K562 (cell line): ENCODE data around the gene STX17. TPM values are rescaled to one million over a fixed set of nuclear protein-coding genes. Genes with fewer than 3 reads are reported as not detected.

Experiments
- ATAC-seq: fragments of 200-7000 bp; cut with Tn5 transposase; 3 replicates; pipeline ENCODE4 v1.9.1; 2020; ENCODE audit warnings: moderate library complexity
- BruUV-seq: library from RNA; stranded (reverse); fragments of 400-500 nt; replicated peaks from 2 replicates; lab custom pipeline; 2021; lab: Mats Ljungman, UMichigan
- CTCF ChIA-PET: fragments of 300-600 bp; formaldehyde crosslinking; extraction: SDS; loops from one replicate; lab custom pipeline; 2021; ENCODE audit warnings: low intra/inter-chr PET ratio; lab: Yijun Ruan, JAX
- POLR2A ChIA-PET: fragments of 300-600, 350-650 bp; sonication (Branson Sonifier 250); formaldehyde crosslinking; extraction: SDS; loops from one replicate; lab custom pipeline; 2021; ENCODE audit warnings: antibody characterized with exemption, inconsistent platforms; lab: Yijun Ruan, JAX
- DNase-seq, 4 experiments: peaks; one replicate each; pipeline versions ENCODE4 v3.0.0 to v3.0.0-alpha.2; 2011 to 2018; ENCODE audit warnings: low spot score in 3 of 4, mixed read lengths in 3 of 4; ENCODE audit errors: extremely low read depth in 1 of 4
- FAIRE-seq: peaks from 2 replicates; lab custom pipeline; 2011; peaks lifted over from hg19 to GRCh38; lab: Jason Lieb, UNC
- H2AFZ ChIP-seq: 2 replicates; pipeline ENCODE4 v1.6.0; 2011; ENCODE audit warnings: low read depth, low read length, control low read depth, inconsistent platforms
- H3K27ac ChIP-seq: fragments of 200-600 bp; 3 replicates; pipeline ENCODE4 v1.8.0; 2011; ENCODE audit warnings: low read depth, mild to moderate bottlenecking, control low read depth, inconsistent platforms, low read length, moderate library complexity, mixed read lengths; ENCODE audit errors: extremely low read depth
- H3K27me3 ChIP-seq, 2 experiments: fragments of 300-600 bp in 1 of 2; 2 replicates in 1 of 2; 3 replicates in 1 of 2; pipeline versions ENCODE4 v1.6.0 to v1.8.0; 2011; ENCODE audit warnings: inconsistent platforms in 2 of 2, low read length in 2 of 2, mild to moderate bottlenecking in 1 of 2, mixed read lengths in 1 of 2, moderate library complexity in 1 of 2; ENCODE audit not compliant: control insufficient read depth in 2 of 2, insufficient read depth in 2 of 2
- H3K36me3 ChIP-seq: fragments of 300-600 bp; 3 replicates; pipeline ENCODE4 v1.8.0; 2011; ENCODE audit warnings: mild to moderate bottlenecking, low read length, inconsistent platforms; ENCODE audit not compliant: control insufficient read depth, insufficient read depth
- H3K4me1 ChIP-seq, 2 experiments: fragments of 200-600 bp in 1 of 2; replicated peaks in 1 of 2; 2 replicates in 1 of 2; 3 replicates in 1 of 2; pipeline versions ENCODE4 v1.5.1 to v1.8.0; 2011; ENCODE audit warnings: inconsistent platforms in 2 of 2, low read length in 2 of 2, mild to moderate bottlenecking in 1 of 2, mixed read lengths in 1 of 2, moderate library complexity in 1 of 2; ENCODE audit not compliant: control insufficient read depth in 2 of 2, insufficient read depth in 2 of 2
- H3K4me2 ChIP-seq: 2 replicates; pipeline ENCODE4 v1.6.1; 2011; ENCODE audit warnings: low read length, control low read depth, inconsistent platforms, mixed read lengths; ENCODE audit not compliant: insufficient read depth
- H3K4me3 ChIP-seq: fragments of 200-600 bp; sonication (generic), shearing (Covaris generic); 2 replicates; pipeline ENCODE4 v1.5.1; 2016; ENCODE audit warnings: control low read depth, inconsistent platforms
- H3K79me2 ChIP-seq: fragments of 200-600 bp; 3 replicates; pipeline ENCODE4 v1.8.0; 2011; ENCODE audit warnings: low read length, inconsistent platforms; ENCODE audit not compliant: control insufficient read depth, insufficient read depth
- H3K9ac ChIP-seq, 2 experiments: 2 replicates each; pipeline versions ENCODE4 v1.6.0 to v1.6.1; 2011; ENCODE audit warnings: low read depth in 2 of 2, low read length in 2 of 2, control low read depth in 1 of 2, inconsistent platforms in 1 of 2, mild to moderate bottlenecking in 1 of 2, mixed read lengths in 1 of 2; ENCODE audit not compliant: insufficient read depth in 1 of 2
- H3K9me1 ChIP-seq: one replicate; pipeline ENCODE4 v1.6.0; 2011; ENCODE audit warnings: inconsistent platforms, mild to moderate bottlenecking, low read length, moderate library complexity; ENCODE audit not compliant: control insufficient read depth, insufficient read depth
- H3K9me3 ChIP-seq: replicated peaks from 2 replicates; pipeline ENCODE4 v1.5.1; 2011; ENCODE audit warnings: low read depth, low read length, inconsistent platforms; ENCODE audit not compliant: control insufficient read depth, insufficient read depth
- H4K20me1 ChIP-seq: replicated peaks from 2 replicates; pipeline ENCODE4 v1.6.1; 2011; ENCODE audit warnings: low read length, inconsistent platforms, mixed read lengths; ENCODE audit not compliant: control insufficient read depth, insufficient read depth
- BMI1 ChIP-seq: fragments of 150-350 bp; IDR thresholded peaks from 2 replicates; pipeline ENCODE4 v1.6.1; 2014; ENCODE audit warnings: low read length
- CEBPG ChIP-seq, 3 experiments: fragments of 200-800 bp in 1 of 3; sonication (Bioruptor generic) in 1 of 3; sonication (generic) in 1 of 3; formaldehyde crosslinking in 1 of 3; IDR thresholded peaks in 2 of 3; conservative IDR thresholded peaks in 1 of 3; 2 replicates each; pipeline versions ENCODE4 v1.6.1 to v1.8.0; 2016 to 2022; ENCODE audit warnings: missing compliant biosample characterization in 2 of 3, missing genetic modification characterization in 2 of 3, mild to moderate bottlenecking in 1 of 3, missing genetic modification reagents in 1 of 3
- EP300 ChIP-seq: IDR thresholded peaks from 2 replicates; pipeline ENCODE4 v1.6.1; 2012; ENCODE audit warnings: low read length, improper control_type of control experiment
- ETV5 ChIP-seq: sonication (generic); formaldehyde crosslinking; IDR thresholded peaks from 2 replicates; pipeline ENCODE4 v1.4.0; 2020; ENCODE audit warnings: low read depth, mild to moderate bottlenecking, missing genetic modification reagents
- EWSR1 ChIP-seq: fragments of 450-650 bp; IDR thresholded peaks from 2 replicates; pipeline ENCODE4 v1.6.1; 2018; ENCODE audit warnings: borderline replicate concordance, mild to moderate bottlenecking, low read depth, moderate library complexity; ENCODE audit not compliant: partially characterized antibody
- GTF2F1 ChIP-seq: IDR thresholded peaks from 2 replicates; pipeline ENCODE4 v1.6.1; 2011; ENCODE audit warnings: low read depth, low read length, improper control_type of control experiment
- PHF20 ChIP-seq: fragments of 450-650 bp; IDR thresholded peaks from 2 replicates; pipeline ENCODE4 v1.6.1; 2018; ENCODE audit not compliant: partially characterized antibody
- RAD21 ChIP-seq, 2 experiments: fragments of 250-450 bp in 1 of 2; fragments of 450-650 bp in 1 of 2; sonication (Bioruptor Pico) in 1 of 2; formaldehyde crosslinking in 1 of 2; IDR thresholded peaks in 1 of 2; conservative IDR thresholded peaks in 1 of 2; 2 replicates each; pipeline versions ENCODE4 v1.4.0 to v1.8.0; 2020 to 2022; ENCODE audit warnings: mild to moderate bottlenecking in 2 of 2, moderate library complexity in 1 of 2
- RBM34 ChIP-seq: fragments of 200-400 bp; formaldehyde crosslinking; IDR thresholded peaks from 2 replicates; pipeline ENCODE4 v1.6.1; 2018; ENCODE audit warnings: low read length, borderline replicate concordance; ENCODE audit not compliant: insufficient read depth
- YY1 ChIP-seq, 3 experiments: IDR thresholded peaks; 2 replicates each; pipeline ENCODE4 v1.6.1; 2011; ENCODE audit warnings: low read length in 2 of 3, mild to moderate bottlenecking in 2 of 3, moderate library complexity in 2 of 3, borderline replicate concordance in 1 of 3, control low read depth in 1 of 3, low read depth in 1 of 3; ENCODE audit not compliant: insufficient read depth in 3 of 3, insufficient replicate concordance in 2 of 3, control insufficient read depth in 1 of 3, insufficient read length in 1 of 3; ENCODE audit errors: extremely low read depth in 1 of 3
- ZBTB11 ChIP-seq, 3 experiments: fragments of 200-800 bp in 1 of 3; fragments of 250-450 bp in 1 of 3; fragments of 450-650 bp in 1 of 3; sonication (Bioruptor Pico) in 1 of 3; sonication (Bioruptor generic) in 1 of 3; formaldehyde crosslinking in 1 of 3; IDR thresholded peaks; 2 replicates each; pipeline versions ENCODE4 v1.6.1 to v1.8.0; 2016 to 2022; ENCODE audit warnings: mild to moderate bottlenecking in 2 of 3, missing genetic modification characterization in 2 of 3, missing compliant biosample characterization in 1 of 3, moderate library complexity in 1 of 3
- ZKSCAN3 ChIP-seq: fragments of 250-450 bp; sonication (Bioruptor Pico); IDR thresholded peaks from 2 replicates; pipeline ENCODE4 v1.4.0; 2020
- ZNF449 ChIP-seq: fragments of 250-450 bp; sonication (Bioruptor Pico); IDR thresholded peaks from 2 replicates; pipeline ENCODE4 v1.8.0; 2022; ENCODE audit warnings: moderate library complexity, mild to moderate bottlenecking, inconsistent platforms
- WGBS: fragments of 100-300 bp; shearing (Covaris generic); methylation state at CpG from one replicate; pipeline ENCODE4 v1.1.6; 2016; ENCODE audit warnings: low coverage, mixed read lengths; ENCODE audit not compliant: insufficient coverage; ENCODE audit errors: missing lambda C conversion rate; 5-methylcytosine and 5-hydroxymethylcytosine counted together
- in situ Hi-C: fragments of 300-500 bp; cut with MboI; formaldehyde crosslinking; loops from 4 replicates; pipeline ENCODE4 v1.15.0; 2018; ENCODE audit warnings: inconsistent platforms, mixed read lengths
- intact Hi-C: fragments of 100-400 bp; cut with micrococcal nuclease; formaldehyde crosslinking; loops from 2 replicates; pipeline ENCODE4 v1.14.2; 2022
- polyA plus RNA-seq, 8 experiments: library from polyadenylated mRNA; depleted of rRNA in 4 of 8; stranded (reverse) in 5 of 8; unstranded in 3 of 8; fragments of >200 nt; fragmentation: Nextera tagmentation in 2 of 8; fragmentation: Illumina TruSeq in 1 of 8; extraction: Ambion mirVana in 2 of 8; extraction: Trizol in 1 of 8; gene quantifications; 2 replicates each; pipeline versions ENCODE4 v1.2.1 to v1.2.3, GENCODE V29; 2011 to 2014; ENCODE audit warnings: inconsistent platforms in 1 of 8, missing spikeins in 1 of 8
- total RNA-seq, 7 experiments: library from RNA; depleted of rRNA in 6 of 7; stranded (reverse); fragments of >200 nt in 6 of 7; fragmentation: Illumina TruSeq in 2 of 7; extraction: Trizol in 2 of 7; gene quantifications; 2 replicates each; pipeline versions ENCODE4 v1.2.1 to v1.2.3, GENCODE V29; 2011 to 2021; ENCODE audit warnings: low replicate concordance in 1 of 7

Gene STX17
- total and polyA plus RNA-seq, 9 of the 15 experiments (the other 6 are each of a cell fraction or from before 2014, with no cell fraction given): 14.4 to 25.1 (median 19.0) TPM

- CTCF ChIA-PET: no interaction called here
- intact Hi-C loops: no loop called here
- WGBS: 83% methylated on average over 2 of the region's 2 CpGs
Measured at GRCh38 chr9:99966001-99966400, 59.5 kb downstream of the STX17 start.

More at GRCh38 chr9:99966001-99966400, 59.5 kb downstream of the STX17 start:
- Histone ChIP-seq H3K27me3 (no peaks in the 10 kb centered on the region), H3K4me3 (no peak overlapping the region), H2AFZ (no peak overlapping the region), H3K9ac (no peak overlapping the region), H3K9me3 (no peaks in the 10 kb centered on the region), H3K79me2 (no peaks in the 10 kb centered on the region), H4K20me1 (no peaks in the 10 kb centered on the region), H3K4me1 (no peaks in the 10 kb centered on the region), H3K27ac (no peak overlapping the region), H3K36me3 (peaks cover 10% of the 10 kb centered on the region; the same call in 1 of the 3 replicates), H3K4me2 (no peak overlapping the region), H3K9me1 (no peaks in the 10 kb centered on the region)
- TF ChIP-seq EP300 (no peak), RAD21 (CRISPR knock-in tag; conservative IDR thresholded peaks at IDR 0.05 in 1 of 2, IDR thresholded peaks at IDR 0.05 in 1 of 2) (no peak), ETV5 (CRISPR knock-in tag) (no peak), GTF2F1 (no peak), RBM34 (no peak), CEBPG (CRISPR knock-in tag; IDR thresholded peaks at IDR 0.05) (no peak), CEBPG (tag; conservative IDR thresholded peaks at IDR 0.05 in 1 of 2, IDR thresholded peaks at IDR 0.05 in 1 of 2) (no peak), EWSR1 (no peak), YY1 (IDR thresholded peaks at IDR 0.05; ENCODE audit: borderline replicate concordance in 1 of 3, control insufficient read depth in 1 of 3, extremely low read depth in 1 of 3, insufficient read depth in 3 of 3, insufficient read length in 1 of 3, insufficient replicate concordance in 2 of 3, low read depth in 1 of 3, low read length in 2 of 3) (no peak), PHF20 (no peak), ZKSCAN3 (CRISPR knock-in tag) (no peak), ZBTB11 (CRISPR knock-in tag; IDR thresholded peaks at IDR 0.05) (no peak), ZNF449 (CRISPR knock-in tag) (no peak), BMI1 (no peak)
- in situ Hi-C loops: no loop called here
- DNase-seq: no peak
- no peak for ATAC-seq
- POLR2A ChIA-PET: no interaction called here
- BruUV-seq: no TSS peak
- FAIRE-seq: no peak
